K562 (cell line): ENCODE results near the gene CHL1.

ENCODE experiments used
- CHD2 ChIP-seq: IDR thresholded peaks from 2 replicates; pipeline ENCODE4 v1.6.1; 2011; ENCODE audit warnings: low read depth, low read length
- NFIX ChIP-seq: fragments of 250-450 bp; sonication (Bioruptor Pico); IDR thresholded peaks from 2 replicates; pipeline ENCODE4 v1.4.0; 2020; ENCODE audit warnings: low read depth, mild to moderate bottlenecking, moderate library complexity
- POLR2A ChIP-seq: fragments of 450-650 bp; conservative IDR thresholded peaks from 2 replicates; pipeline ENCODE4 v1.6.1; 2016
- POLR2AphosphoS5 ChIP-seq: IDR thresholded peaks from 2 replicates; pipeline ENCODE4 v1.6.1; 2011; ENCODE audit warnings: mild to moderate bottlenecking, low read depth, low read length, moderate library complexity; ENCODE audit not compliant: control insufficient read depth, insufficient read depth
- SIRT6 ChIP-seq: IDR thresholded peaks from one replicate; pipeline ENCODE4 v1.6.1; 2012; ENCODE audit warnings: low read depth, mild to moderate bottlenecking, control low read depth, inconsistent platforms, low read length, moderate library complexity
- TF ChIP-seq, protein P1 (sequence below), 3 experiments: IDR thresholded peaks in 2 of 3; conservative IDR thresholded peaks in 1 of 3; 2 replicates each; pipeline ENCODE4 v1.5.1; 2011 to 2012; ENCODE audit warnings: low read length in 3 of 3, mild to moderate bottlenecking in 3 of 3, control low read depth in 2 of 3, improper control_type of control experiment in 1 of 3, inconsistent platforms in 1 of 3, low read depth in 1 of 3, mixed read lengths in 1 of 3, moderate library complexity in 1 of 3; ENCODE audit not compliant: insufficient read depth in 2 of 3

DNA sequence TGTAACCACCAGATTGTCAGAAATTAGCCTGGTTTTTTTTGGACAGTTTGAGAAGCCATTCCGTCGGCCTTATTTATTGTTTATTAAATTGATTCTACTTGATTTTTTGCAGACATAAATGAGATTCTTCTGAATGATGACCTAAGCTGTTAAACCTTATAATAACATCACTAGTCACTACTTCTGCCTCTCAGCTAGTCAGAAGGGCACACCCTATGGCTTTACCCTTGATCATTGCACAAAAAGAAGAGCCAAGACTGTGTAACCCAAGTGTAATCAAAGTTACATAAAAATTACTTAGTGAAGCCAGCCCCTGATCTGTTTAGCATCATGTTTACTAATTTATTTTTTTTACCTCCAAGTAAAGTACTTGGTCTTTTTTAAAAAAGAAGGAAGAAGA, 64.3 kb downstream of the CHL1 start:
- TF ChIP-seq, protein P1, sequence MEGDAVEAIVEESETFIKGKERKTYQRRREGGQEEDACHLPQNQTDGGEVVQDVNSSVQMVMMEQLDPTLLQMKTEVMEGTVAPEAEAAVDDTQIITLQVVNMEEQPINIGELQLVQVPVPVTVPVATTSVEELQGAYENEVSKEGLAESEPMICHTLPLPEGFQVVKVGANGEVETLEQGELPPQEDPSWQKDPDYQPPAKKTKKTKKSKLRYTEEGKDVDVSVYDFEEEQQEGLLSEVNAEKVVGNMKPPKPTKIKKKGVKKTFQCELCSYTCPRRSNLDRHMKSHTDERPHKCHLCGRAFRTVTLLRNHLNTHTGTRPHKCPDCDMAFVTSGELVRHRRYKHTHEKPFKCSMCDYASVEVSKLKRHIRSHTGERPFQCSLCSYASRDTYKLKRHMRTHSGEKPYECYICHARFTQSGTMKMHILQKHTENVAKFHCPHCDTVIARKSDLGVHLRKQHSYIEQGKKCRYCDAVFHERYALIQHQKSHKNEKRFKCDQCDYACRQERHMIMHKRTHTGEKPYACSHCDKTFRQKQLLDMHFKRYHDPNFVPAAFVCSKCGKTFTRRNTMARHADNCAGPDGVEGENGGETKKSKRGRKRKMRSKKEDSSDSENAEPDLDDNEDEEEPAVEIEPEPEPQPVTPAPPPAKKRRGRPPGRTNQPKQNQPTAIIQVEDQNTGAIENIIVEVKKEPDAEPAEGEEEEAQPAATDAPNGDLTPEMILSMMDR (IDR thresholded peaks at IDR 0.05 in 2 of 3, conservative IDR thresholded peaks at IDR 0.05 in 1 of 3; ENCODE audit: insufficient read depth in 2 of 3, low read depth in 1 of 3, low read length in 3 of 3): no peak
- TF ChIP-seq POLR2AphosphoS5: no peak
- no peak for TF ChIP-seq POLR2A
- no peak for TF ChIP-seq SIRT6
- TF ChIP-seq NFIX (CRISPR knock-in tag): no peak
- TF ChIP-seq CHD2: no peak
